ENCODE data around the gene CPNE4. TPM values are rescaled to one million over a fixed set of nuclear protein-coding genes. Genes with fewer than 3 reads are reported as not detected.

CPNE4 gene
- total and polyA plus RNA-seq, 9 of the 15 experiments (the other 6 are each of a cell fraction or from before 2014, with no cell fraction given): not detected

DNA sequence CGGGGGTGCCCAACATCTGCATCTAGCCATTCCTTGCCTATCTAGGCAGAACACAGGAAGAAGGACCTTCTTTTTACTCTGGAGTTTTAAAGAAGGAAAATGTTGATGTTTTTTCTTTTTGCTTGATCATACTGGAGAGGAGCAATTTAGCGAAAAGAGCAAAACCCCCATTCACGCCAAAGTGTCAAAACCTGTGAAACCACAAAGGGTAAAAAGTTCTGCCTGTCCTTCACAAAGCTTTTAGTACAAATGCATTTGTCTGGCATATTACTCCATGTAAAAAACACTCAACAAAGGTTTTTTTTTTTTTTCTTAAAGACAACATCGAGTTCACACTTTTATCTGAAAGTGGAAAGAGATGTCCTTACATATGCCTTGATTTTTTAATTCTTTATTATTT, 317.9 kb downstream of the CPNE4 start:
- no peaks in the 10 kb centered on the region for H3K79me2 ChIP-seq (ENCODE audit: control insufficient read depth, insufficient read depth, low read length)
- DNase-seq (ENCODE audit: extremely low read depth in 1 of 4, low spot score in 3 of 4) (no peak), ATAC-seq (no peak), FAIRE-seq (no peak)
- no peak overlapping the region for H3K27ac ChIP-seq (ENCODE audit: extremely low read depth, low read depth, low read length)
- H3K4me3 ChIP-seq: no peak overlapping the region
- BruUV-seq (replicated peaks): no TSS peak
- intact Hi-C loops (cut with micrococcal nuclease): no loop called here
- H3K36me3 ChIP-seq (ENCODE audit: control insufficient read depth, insufficient read depth, low read length): no peaks in the 10 kb centered on the region
- CTCF ChIA-PET (ENCODE audit: low intra/inter-chr PET ratio): no interaction called here
- 8% methylated on average over 4 of the region's 4 CpGs for WGBS (ENCODE audit: insufficient coverage, low coverage, missing lambda C conversion rate)
- H3K9me1 ChIP-seq (ENCODE audit: control insufficient read depth, insufficient read depth, low read length): no peaks in the 10 kb centered on the region
- H2AFZ ChIP-seq (ENCODE audit: low read depth, low read length): no peak overlapping the region
- no peak overlapping the region for H3K9ac ChIP-seq (ENCODE audit: insufficient read depth in 1 of 2, low read depth in 2 of 2, low read length in 2 of 2)
- H3K27me3 ChIP-seq (ENCODE audit: control insufficient read depth in 2 of 2, insufficient read depth in 2 of 2, low read length in 2 of 2): no peaks in the 10 kb centered on the region
- H3K4me1 ChIP-seq (replicated peaks in 1 of 2; ENCODE audit: control insufficient read depth in 2 of 2, insufficient read depth in 2 of 2, low read length in 2 of 2): no peaks in the 10 kb centered on the region; a peak in 1 of 5 replicates
- POLR2A ChIA-PET: no interaction called here
- H3K9me3 ChIP-seq (replicated peaks; ENCODE audit: control insufficient read depth, insufficient read depth, low read depth, low read length): no peaks in the 10 kb centered on the region
- H4K20me1 ChIP-seq (replicated peaks; ENCODE audit: control insufficient read depth, insufficient read depth, low read length): no peaks in the 10 kb centered on the region
- in situ Hi-C loops (cut with MboI): no loop called here
- H3K4me2 ChIP-seq (ENCODE audit: insufficient read depth, low read length): no peak overlapping the region
- no peak for TF ChIP-seq CSDE1 (IDR thresholded peaks at IDR 0.05)
- no peak for TF ChIP-seq PCBP2 (IDR thresholded peaks at IDR 0.05; ENCODE audit: low read depth, low read length, poor library complexity, severe bottlenecking)
- TF ChIP-seq, protein P1, sequence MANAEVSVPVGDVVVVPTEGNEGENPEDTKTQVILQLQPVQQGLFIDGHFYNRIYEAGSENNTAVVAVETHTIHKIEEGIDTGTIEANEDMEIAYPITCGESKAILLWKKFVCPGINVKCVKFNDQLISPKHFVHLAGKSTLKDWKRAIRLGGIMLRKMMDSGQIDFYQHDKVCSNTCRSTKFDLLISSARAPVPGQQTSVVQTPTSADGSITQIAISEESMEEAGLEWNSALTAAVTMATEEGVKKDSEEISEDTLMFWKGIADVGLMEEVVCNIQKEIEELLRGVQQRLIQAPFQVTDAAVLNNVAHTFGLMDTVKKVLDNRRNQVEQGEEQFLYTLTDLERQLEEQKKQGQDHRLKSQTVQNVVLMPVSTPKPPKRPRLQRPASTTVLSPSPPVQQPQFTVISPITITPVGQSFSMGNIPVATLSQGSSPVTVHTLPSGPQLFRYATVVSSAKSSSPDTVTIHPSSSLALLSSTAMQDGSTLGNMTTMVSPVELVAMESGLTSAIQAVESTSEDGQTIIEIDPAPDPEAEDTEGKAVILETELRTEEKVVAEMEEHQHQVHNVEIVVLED (CRISPR knock-in tag; IDR thresholded peaks at IDR 0.05): no peak
- no peak for TF ChIP-seq NEUROD1 (IDR thresholded peaks at IDR 0.05; ENCODE audit: borderline replicate concordance, low read depth, low read length, partially characterized antibody)
- TF ChIP-seq POLR2AphosphoS2 (IDR thresholded peaks at IDR 0.05; ENCODE audit: low read length): no peak
- TF ChIP-seq HMGN3 (IDR thresholded peaks at IDR 0.05; ENCODE audit: borderline replicate concordance, extremely low read depth, insufficient read length, low read depth, low read length): no peak
- no peak for TF ChIP-seq MAFG (tag; conservative IDR thresholded peaks at IDR 0.05)
- no peak for TF ChIP-seq RCOR1 (IDR thresholded peaks at IDR 0.05; ENCODE audit: borderline replicate concordance in 1 of 2, low read depth in 2 of 2, low read length in 2 of 2)
- TF ChIP-seq, protein P2, sequence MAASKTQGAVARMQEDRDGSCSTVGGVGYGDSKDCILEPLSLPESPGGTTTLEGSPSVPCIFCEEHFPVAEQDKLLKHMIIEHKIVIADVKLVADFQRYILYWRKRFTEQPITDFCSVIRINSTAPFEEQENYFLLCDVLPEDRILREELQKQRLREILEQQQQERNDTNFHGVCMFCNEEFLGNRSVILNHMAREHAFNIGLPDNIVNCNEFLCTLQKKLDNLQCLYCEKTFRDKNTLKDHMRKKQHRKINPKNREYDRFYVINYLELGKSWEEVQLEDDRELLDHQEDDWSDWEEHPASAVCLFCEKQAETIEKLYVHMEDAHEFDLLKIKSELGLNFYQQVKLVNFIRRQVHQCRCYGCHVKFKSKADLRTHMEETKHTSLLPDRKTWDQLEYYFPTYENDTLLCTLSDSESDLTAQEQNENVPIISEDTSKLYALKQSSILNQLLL (CRISPR knock-in tag; IDR thresholded peaks at IDR 0.05; ENCODE audit: borderline replicate concordance): no peak
- TF ChIP-seq, protein P3, sequence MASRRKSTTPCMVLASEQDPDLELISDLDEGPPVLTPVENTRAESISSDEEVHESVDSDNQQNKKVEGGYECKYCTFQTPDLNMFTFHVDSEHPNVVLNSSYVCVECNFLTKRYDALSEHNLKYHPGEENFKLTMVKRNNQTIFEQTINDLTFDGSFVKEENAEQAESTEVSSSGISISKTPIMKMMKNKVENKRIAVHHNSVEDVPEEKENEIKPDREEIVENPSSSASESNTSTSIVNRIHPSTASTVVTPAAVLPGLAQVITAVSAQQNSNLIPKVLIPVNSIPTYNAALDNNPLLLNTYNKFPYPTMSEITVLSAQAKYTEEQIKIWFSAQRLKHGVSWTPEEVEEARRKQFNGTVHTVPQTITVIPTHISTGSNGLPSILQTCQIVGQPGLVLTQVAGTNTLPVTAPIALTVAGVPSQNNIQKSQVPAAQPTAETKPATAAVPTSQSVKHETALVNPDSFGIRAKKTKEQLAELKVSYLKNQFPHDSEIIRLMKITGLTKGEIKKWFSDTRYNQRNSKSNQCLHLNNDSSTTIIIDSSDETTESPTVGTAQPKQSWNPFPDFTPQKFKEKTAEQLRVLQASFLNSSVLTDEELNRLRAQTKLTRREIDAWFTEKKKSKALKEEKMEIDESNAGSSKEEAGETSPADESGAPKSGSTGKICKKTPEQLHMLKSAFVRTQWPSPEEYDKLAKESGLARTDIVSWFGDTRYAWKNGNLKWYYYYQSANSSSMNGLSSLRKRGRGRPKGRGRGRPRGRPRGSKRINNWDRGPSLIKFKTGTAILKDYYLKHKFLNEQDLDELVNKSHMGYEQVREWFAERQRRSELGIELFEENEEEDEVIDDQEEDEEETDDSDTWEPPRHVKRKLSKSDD (conservative IDR thresholded peaks at IDR 0.05; ENCODE audit: low read length): no peak
- no peak for TF ChIP-seq ZNF41 (CRISPR knock-in tag; conservative IDR thresholded peaks at IDR 0.05)
- TF ChIP-seq PML (IDR thresholded peaks at IDR 0.05; ENCODE audit: low read length): no peak
- TF ChIP-seq, protein P4, sequence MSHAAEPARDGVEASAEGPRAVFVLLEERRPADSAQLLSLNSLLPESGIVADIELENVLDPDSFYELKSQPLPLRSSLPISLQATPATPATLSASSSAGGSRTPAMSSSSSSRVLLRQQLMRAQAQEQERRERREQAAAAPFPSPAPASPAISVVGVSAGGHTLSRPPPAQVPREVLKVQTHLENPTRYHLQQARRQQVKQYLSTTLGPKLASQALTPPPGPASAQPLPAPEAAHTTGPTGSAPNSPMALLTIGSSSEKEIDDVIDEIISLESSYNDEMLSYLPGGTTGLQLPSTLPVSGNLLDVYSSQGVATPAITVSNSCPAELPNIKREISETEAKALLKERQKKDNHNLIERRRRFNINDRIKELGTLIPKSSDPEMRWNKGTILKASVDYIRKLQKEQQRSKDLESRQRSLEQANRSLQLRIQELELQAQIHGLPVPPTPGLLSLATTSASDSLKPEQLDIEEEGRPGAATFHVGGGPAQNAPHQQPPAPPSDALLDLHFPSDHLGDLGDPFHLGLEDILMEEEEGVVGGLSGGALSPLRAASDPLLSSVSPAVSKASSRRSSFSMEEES (CRISPR knock-in tag; IDR thresholded peaks at IDR 0.05): no peak
- no peak for TF ChIP-seq HMG20A (CRISPR knock-in tag; conservative IDR thresholded peaks at IDR 0.05)
- TF ChIP-seq KLF16 (IDR thresholded peaks at IDR 0.05): no peak

All from K562 (cell line).